Measurements from ENCODE around the gene SLC35B3. TPM values are rescaled to one million over a fixed set of nuclear protein-coding genes. Genes with fewer than 3 reads are reported as not detected.
"Not testable (repeated sequence)": the region's sequence is repeated elsewhere in the genome, so short reads cannot be mapped to it uniquely, and the experiment has no call there.

The SLC35B3 gene
- total RNA-seq, 6 donors from 2014 or later, result 6.7 to 17.8 (median 14.3) TPM

- H3K9me3 ChIP-seq, result no peaks in the 10 kb centered on the region
- no peak for ATAC-seq (ENCODE audit: low FRiP score in 2 of 2)
- no peaks in the 10 kb centered on the region for H3K36me3 ChIP-seq
- TF ChIP-seq EP300 (IDR thresholded peaks at IDR 0.05) (no peak), POLR2AphosphoS5 (IDR thresholded peaks at IDR 0.05) (no peak), POLR2A (IDR thresholded peaks at IDR 0.05) (no peak), CTCF (IDR thresholded peaks at IDR 0.05) (no peak)
- no peak overlapping the region for H3K27ac ChIP-seq
- H3K4me3 ChIP-seq, result no peak overlapping the region
- H3K27me3 ChIP-seq, result no peaks in the 10 kb centered on the region
- 74 to 83% methylated on average over 6 of the region's 6 CpGs for WGBS, 2 donors
- no peak for DNase-seq
- H3K4me1 ChIP-seq, result no peaks in the 10 kb centered on the region
These were observed 33.4 kb upstream of the SLC35B3 start for GRCh38 chr6:8468552-8469356.

DNA sequence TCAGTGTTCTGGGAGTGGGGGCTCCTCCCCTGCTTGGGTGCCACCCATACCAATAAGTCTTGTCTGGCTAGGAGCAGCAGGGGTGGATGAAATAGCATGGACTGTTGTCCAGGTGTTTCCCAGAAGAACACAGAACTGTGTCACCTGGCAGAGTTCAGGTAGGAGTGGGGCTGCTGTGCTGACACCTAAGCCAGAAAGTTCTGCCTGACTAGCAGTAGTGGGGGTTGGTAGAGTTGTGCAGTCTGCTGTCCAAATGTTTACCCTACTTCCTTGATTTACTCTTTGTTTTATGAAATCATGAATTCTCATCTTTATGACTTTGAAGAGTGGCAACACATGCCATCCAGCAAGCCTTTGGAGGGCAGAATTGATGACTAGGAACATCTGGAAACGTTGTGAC lies 27.3 kb upstream of the SLC35B3 start:
- Histone ChIP-seq H3K9me3 (no peaks in the 10 kb centered on the region), H3K27me3 (no peaks in the 10 kb centered on the region), H3K36me3 (no peaks in the 10 kb centered on the region), H3K4me1 (no peaks in the 10 kb centered on the region), H3K4me3 (no peak overlapping the region), H3K27ac (no peak overlapping the region)
- DNase-seq, result no peak
- TF ChIP-seq CTCF (IDR thresholded peaks at IDR 0.05), result no peak
- TF ChIP-seq EP300 (IDR thresholded peaks at IDR 0.05), result no peak
- no peak for TF ChIP-seq POLR2A (IDR thresholded peaks at IDR 0.05)
- TF ChIP-seq POLR2AphosphoS5 (IDR thresholded peaks at IDR 0.05), result no peak
- WGBS, 2 donors, result 54 to 72% methylated on average over 1 of the region's 1 CpG
- no peak for ATAC-seq (ENCODE audit: low FRiP score in 2 of 2)

DNA sequence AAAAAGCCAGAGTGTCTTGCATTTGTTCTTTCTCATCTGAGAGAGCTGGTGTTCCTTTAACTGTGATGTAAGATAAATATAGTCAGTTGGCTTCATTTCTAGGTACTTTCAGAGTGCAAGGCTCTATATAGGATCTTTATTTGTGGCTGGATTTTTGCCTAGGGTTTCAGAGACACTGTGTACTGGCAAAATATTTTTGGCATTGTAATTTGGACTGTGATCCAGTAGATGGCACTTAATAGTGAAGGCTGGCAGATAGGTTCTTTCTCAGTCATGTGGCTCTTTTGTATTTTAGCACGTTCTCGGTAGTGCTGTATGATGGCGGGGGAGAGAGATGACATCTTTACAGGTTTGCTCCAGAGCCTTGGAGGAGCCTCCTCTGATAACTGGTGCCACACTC lies 26.8 kb upstream of the SLC35B3 start:
- H3K4me3 ChIP-seq, result no peak overlapping the region
- 81 to 94% methylated on average over 3 of the region's 3 CpGs for WGBS, 2 donors
- no peaks in the 10 kb centered on the region for H3K4me1 ChIP-seq
- ATAC-seq (ENCODE audit: low FRiP score in 2 of 2) (no peak), DNase-seq (no peak)
- no peaks in the 10 kb centered on the region for H3K9me3 ChIP-seq
- H3K27ac ChIP-seq, result no peak overlapping the region
- TF ChIP-seq POLR2A (IDR thresholded peaks at IDR 0.05) (no peak), POLR2AphosphoS5 (IDR thresholded peaks at IDR 0.05) (no peak), EP300 (IDR thresholded peaks at IDR 0.05) (no peak), CTCF (IDR thresholded peaks at IDR 0.05) (no peak)
- H3K36me3 ChIP-seq, result no peaks in the 10 kb centered on the region
- no peaks in the 10 kb centered on the region for H3K27me3 ChIP-seq

GRCh38 chr6:8446391-8446790 lies 11.0 kb upstream of the SLC35B3 start:
- ATAC-seq (ENCODE audit: low FRiP score in 2 of 2) (no peak), DNase-seq (no peak)
- Histone ChIP-seq H3K4me3 (no peak overlapping the region), H3K9me3 (no peaks in the 10 kb centered on the region), H3K4me1 (no peaks in the 10 kb centered on the region), H3K27me3 (no peaks in the 10 kb centered on the region), H3K27ac (no peak overlapping the region), H3K36me3 (no peaks in the 10 kb centered on the region)
- TF ChIP-seq POLR2A (IDR thresholded peaks at IDR 0.05), result no peak
- no peak for TF ChIP-seq CTCF (IDR thresholded peaks at IDR 0.05)
- TF ChIP-seq POLR2AphosphoS5 (IDR thresholded peaks at IDR 0.05), result no peak
- TF ChIP-seq EP300 (IDR thresholded peaks at IDR 0.05), result no peak
- 60 to 61% methylated on average over 2 of the region's 2 CpGs for WGBS, 2 donors

- H3K4me1 ChIP-seq; H3K9me3 ChIP-seq; DNase-seq; H3K27ac ChIP-seq; H3K4me3 ChIP-seq; H3K36me3 ChIP-seq; H3K27me3 ChIP-seq; ATAC-seq (ENCODE audit: low FRiP score in 2 of 2): not testable (repeated sequence)
- WGBS, 2 donors, result 74 to 78% methylated on average over 4 of the region's 4 CpGs
These were observed 10.6 kb upstream of the SLC35B3 start for GRCh38 chr6:8445930-8446329.
